K562 (cell line): ENCODE results near the gene PGPEP1. TPM values are rescaled to one million over a fixed set of nuclear protein-coding genes. Genes with fewer than 3 reads are reported as not detected.

Experiments used
- ATF1 ChIP-seq, 2 experiments: fragments of 450-650 bp in 1 of 2; IDR thresholded peaks; 2 replicates each; pipeline ENCODE4 v1.6.1; 2016; ENCODE audit warnings: missing compliant biosample characterization in 1 of 2, missing genetic modification characterization in 1 of 2
- BRD4 ChIP-seq: fragments of 200-600 bp; sonication (generic); IDR thresholded peaks from 2 replicates; pipeline ENCODE4 v1.6.1; 2017; ENCODE audit warnings: inconsistent platforms
- CBX3 ChIP-seq, 2 experiments: IDR thresholded peaks; 1 replicate in 1 of 2; 2 replicates in 1 of 2; pipeline ENCODE4 v1.6.1; 2012; ENCODE audit warnings: inconsistent platforms in 2 of 2, low read length in 2 of 2, borderline replicate concordance in 1 of 2, control low read depth in 1 of 2
- CBX5 ChIP-seq: IDR thresholded peaks from 2 replicates; pipeline ENCODE4 v1.6.1; 2014; ENCODE audit warnings: low read depth, borderline replicate concordance
- CC2D1A ChIP-seq: fragments of 450-650 bp; IDR thresholded peaks from 2 replicates; pipeline ENCODE4 v1.6.1; 2017; ENCODE audit warnings: mild to moderate bottlenecking
- DMBX1 ChIP-seq: fragments of 250-450 bp; sonication (Bioruptor Pico); IDR thresholded peaks from 2 replicates; pipeline ENCODE4 v1.8.0; 2022; ENCODE audit warnings: inconsistent platforms, mild to moderate bottlenecking, moderate library complexity, borderline replicate concordance
- PURB ChIP-seq: sonication (generic); formaldehyde crosslinking; IDR thresholded peaks from 2 replicates; pipeline ENCODE4 v1.9.0; 2021; ENCODE audit warnings: low read depth, mild to moderate bottlenecking, missing genetic modification reagents
- SNIP1 ChIP-seq: fragments of 450-650 bp; IDR thresholded peaks from 2 replicates; pipeline ENCODE4 v1.7.1; 2017; ENCODE audit warnings: low read depth, mild to moderate bottlenecking
- TOE1 ChIP-seq, 2 experiments: fragments of 450-650 bp in 1 of 2; sonication (generic) in 1 of 2; formaldehyde crosslinking in 1 of 2; IDR thresholded peaks; 2 replicates each; pipeline versions ENCODE4 v1.7.1 to v1.8.0; 2016 to 2022; ENCODE audit warnings: borderline replicate concordance in 2 of 2, mild to moderate bottlenecking in 2 of 2, antibody characterized with exemption in 1 of 2, inconsistent platforms in 1 of 2, low read depth in 1 of 2, missing genetic modification reagents in 1 of 2, moderate library complexity in 1 of 2
- XRCC5 ChIP-seq: fragments of 200-400 bp; formaldehyde crosslinking; IDR thresholded peaks from 2 replicates; pipeline ENCODE4 v1.6.1; 2017; ENCODE audit warnings: low read depth, mild to moderate bottlenecking, low read length
- ZFX ChIP-seq: sonication (generic); formaldehyde crosslinking; IDR thresholded peaks from 2 replicates; pipeline ENCODE4 v1.8.0; 2022; ENCODE audit warnings: mild to moderate bottlenecking, missing genetic modification reagents, moderate library complexity
- ZNF165 ChIP-seq: fragments of 250-450 bp; sonication (Bioruptor Pico); IDR thresholded peaks from 2 replicates; pipeline ENCODE4 v1.4.0; 2020; ENCODE audit warnings: borderline replicate concordance
- ZNF551 ChIP-seq: fragments of 250-450 bp; sonication (Bioruptor Pico); IDR thresholded peaks from 2 replicates; pipeline ENCODE4 v1.5.0; 2021; ENCODE audit warnings: mild to moderate bottlenecking, moderate library complexity
- polyA plus RNA-seq, 8 experiments: library from polyadenylated mRNA; depleted of rRNA in 4 of 8; stranded (reverse) in 5 of 8; unstranded in 3 of 8; fragments of >200 nt; fragmentation: Nextera tagmentation in 2 of 8; fragmentation: Illumina TruSeq in 1 of 8; extraction: Ambion mirVana in 2 of 8; extraction: Trizol in 1 of 8; gene quantifications; 2 replicates each; pipeline versions ENCODE4 v1.2.1 to v1.2.3, GENCODE V29; 2011 to 2014; ENCODE audit warnings: inconsistent platforms in 1 of 8, missing spikeins in 1 of 8
- total RNA-seq, 7 experiments: library from RNA; depleted of rRNA in 6 of 7; stranded (reverse); fragments of >200 nt in 6 of 7; fragmentation: Illumina TruSeq in 2 of 7; extraction: Trizol in 2 of 7; gene quantifications; 2 replicates each; pipeline versions ENCODE4 v1.2.1 to v1.2.3, GENCODE V29; 2011 to 2021; ENCODE audit warnings: low replicate concordance in 1 of 7
- TF ChIP-seq, protein P1 (sequence below): fragments of 250-450 bp; sonication (Bioruptor Pico); IDR thresholded peaks from 2 replicates; pipeline ENCODE4 v1.4.0; 2020; ENCODE audit warnings: borderline replicate concordance
- TF ChIP-seq, protein P2 (sequence below): sonication (generic); formaldehyde crosslinking; IDR thresholded peaks from 2 replicates; pipeline ENCODE4 v1.8.0; 2022; ENCODE audit warnings: mild to moderate bottlenecking, missing genetic modification reagents
- TF ChIP-seq, protein P3 (sequence below), 2 experiments: IDR thresholded peaks; 2 replicates each; pipeline ENCODE4 v1.6.1; 2012; ENCODE audit warnings: improper control_type of control experiment in 2 of 2, low read depth in 2 of 2, low read length in 2 of 2, borderline replicate concordance in 1 of 2
- TF ChIP-seq, protein P4 (sequence below), 2 experiments: fragments of 450-650 bp; conservative IDR thresholded peaks; 2 replicates each; pipeline ENCODE4 v1.6.1; 2017; ENCODE audit warnings: mild to moderate bottlenecking in 2 of 2, moderate library complexity in 2 of 2

PGPEP1 gene
- total and polyA plus RNA-seq, 9 of the 15 experiments (the other 6 are each of a cell fraction or from before 2014, with no cell fraction given), result 10.0 to 69.6 (median 33.5) TPM

DNA sequence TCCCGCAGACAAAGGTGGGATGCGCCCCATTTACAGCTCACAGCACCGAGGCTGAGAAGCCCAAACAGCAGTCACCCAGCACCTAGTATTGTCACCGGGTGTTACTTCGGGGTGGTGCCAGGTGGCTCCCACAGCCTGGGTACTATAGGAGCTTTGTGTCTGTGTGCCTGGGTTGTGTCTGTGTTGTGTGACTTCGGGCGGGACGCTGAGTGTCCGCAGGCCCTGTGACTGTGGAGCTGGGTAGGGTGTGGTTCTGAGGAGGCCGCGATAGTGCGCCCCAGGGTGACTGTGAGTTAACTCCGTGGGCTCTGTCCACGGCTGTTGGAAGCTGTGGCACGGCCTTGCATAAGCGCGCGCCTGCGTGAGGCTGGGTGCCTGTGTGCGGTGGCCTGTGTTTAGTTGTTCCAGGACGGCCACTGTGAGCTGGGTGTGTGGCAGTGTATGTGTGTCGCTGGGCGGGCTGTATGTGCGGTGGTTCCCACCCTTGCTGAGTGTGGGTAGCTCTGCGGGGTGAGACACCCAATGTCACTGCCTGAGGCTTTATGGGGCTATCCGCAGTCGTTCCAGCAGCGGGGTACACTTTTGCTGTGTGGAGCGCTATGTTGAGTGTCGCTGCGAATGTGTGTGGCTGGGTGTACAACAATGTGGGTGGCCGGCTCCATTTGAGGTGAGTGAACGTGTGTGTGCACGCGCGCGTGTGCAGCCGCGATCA lies 78.2 kb downstream of the PGPEP1 start (continued):
- TF ChIP-seq, protein P1, sequence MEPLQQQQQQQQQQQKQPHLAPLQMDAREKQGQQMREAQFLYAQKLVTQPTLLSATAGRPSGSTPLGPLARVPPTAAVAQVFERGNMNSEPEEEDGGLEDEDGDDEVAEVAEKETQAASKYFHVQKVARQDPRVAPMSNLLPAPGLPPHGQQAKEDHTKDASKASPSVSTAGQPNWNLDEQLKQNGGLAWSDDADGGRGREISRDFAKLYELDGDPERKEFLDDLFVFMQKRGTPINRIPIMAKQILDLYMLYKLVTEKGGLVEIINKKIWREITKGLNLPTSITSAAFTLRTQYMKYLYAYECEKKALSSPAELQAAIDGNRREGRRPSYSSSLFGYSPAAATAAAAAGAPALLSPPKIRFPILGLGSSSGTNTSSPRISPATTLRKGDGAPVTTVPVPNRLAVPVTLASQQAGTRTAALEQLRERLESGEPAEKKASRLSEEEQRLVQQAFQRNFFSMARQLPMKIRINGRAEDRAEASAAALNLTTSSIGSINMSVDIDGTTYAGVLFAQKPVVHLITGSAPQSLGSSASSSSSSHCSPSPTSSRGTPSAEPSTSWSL, result 0 out of 2 replicates have a peak, but pooled peaks have one; percentile 84
- peak; percentile 27; the same call in 1 of the 2 replicates for TF ChIP-seq BRD4
- TF ChIP-seq CBX5, result no peak
- peak; percentile 17; the same call in 1 of the 2 replicates for TF ChIP-seq XRCC5
- no peak for TF ChIP-seq PURB
- TF ChIP-seq TOE1 (IDR thresholded peaks at IDR 0.05; ENCODE audit: borderline replicate concordance), result peak; percentile 74; the same call in 1 of the 2 replicates
- no peak for TF ChIP-seq TOE1 (CRISPR knock-in tag; IDR thresholded peaks at IDR 0.05; ENCODE audit: borderline replicate concordance, low read depth)
- TF ChIP-seq, protein P2, sequence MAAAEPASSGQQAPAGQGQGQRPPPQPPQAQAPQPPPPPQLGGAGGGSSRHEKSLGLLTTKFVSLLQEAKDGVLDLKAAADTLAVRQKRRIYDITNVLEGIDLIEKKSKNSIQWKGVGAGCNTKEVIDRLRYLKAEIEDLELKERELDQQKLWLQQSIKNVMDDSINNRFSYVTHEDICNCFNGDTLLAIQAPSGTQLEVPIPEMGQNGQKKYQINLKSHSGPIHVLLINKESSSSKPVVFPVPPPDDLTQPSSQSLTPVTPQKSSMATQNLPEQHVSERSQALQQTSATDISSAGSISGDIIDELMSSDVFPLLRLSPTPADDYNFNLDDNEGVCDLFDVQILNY, result 0 out of 2 replicates have a peak, but pooled peaks have one; percentile 36
- no peak for TF ChIP-seq ZNF551 (CRISPR knock-in tag)
- peak in 1 of 2 experiments; percentile 3; a peak in 1 of 3 replicates for TF ChIP-seq CBX3 (IDR thresholded peaks at IDR 0.05; ENCODE audit: borderline replicate concordance in 1 of 2, low read length in 2 of 2)
- TF ChIP-seq, protein P3, sequence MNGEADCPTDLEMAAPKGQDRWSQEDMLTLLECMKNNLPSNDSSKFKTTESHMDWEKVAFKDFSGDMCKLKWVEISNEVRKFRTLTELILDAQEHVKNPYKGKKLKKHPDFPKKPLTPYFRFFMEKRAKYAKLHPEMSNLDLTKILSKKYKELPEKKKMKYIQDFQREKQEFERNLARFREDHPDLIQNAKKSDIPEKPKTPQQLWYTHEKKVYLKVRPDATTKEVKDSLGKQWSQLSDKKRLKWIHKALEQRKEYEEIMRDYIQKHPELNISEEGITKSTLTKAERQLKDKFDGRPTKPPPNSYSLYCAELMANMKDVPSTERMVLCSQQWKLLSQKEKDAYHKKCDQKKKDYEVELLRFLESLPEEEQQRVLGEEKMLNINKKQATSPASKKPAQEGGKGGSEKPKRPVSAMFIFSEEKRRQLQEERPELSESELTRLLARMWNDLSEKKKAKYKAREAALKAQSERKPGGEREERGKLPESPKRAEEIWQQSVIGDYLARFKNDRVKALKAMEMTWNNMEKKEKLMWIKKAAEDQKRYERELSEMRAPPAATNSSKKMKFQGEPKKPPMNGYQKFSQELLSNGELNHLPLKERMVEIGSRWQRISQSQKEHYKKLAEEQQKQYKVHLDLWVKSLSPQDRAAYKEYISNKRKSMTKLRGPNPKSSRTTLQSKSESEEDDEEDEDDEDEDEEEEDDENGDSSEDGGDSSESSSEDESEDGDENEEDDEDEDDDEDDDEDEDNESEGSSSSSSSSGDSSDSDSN (IDR thresholded peaks at IDR 0.05; ENCODE audit: borderline replicate concordance in 1 of 2, low read depth in 2 of 2, low read length in 2 of 2), result no peak
- TF ChIP-seq SNIP1, result peak; percentile 82
- TF ChIP-seq DMBX1 (CRISPR knock-in tag), result no peak
- TF ChIP-seq ZNF165 (CRISPR knock-in tag), result no peak
- TF ChIP-seq ZFX (CRISPR knock-in tag), result peak; percentile 78
- no peak for TF ChIP-seq ATF1 (CRISPR knock-in tag; IDR thresholded peaks at IDR 0.05)
- TF ChIP-seq ATF1 (tag; IDR thresholded peaks at IDR 0.05), result peak; percentile 58
- TF ChIP-seq CC2D1A, result no peak
- TF ChIP-seq, protein P4, sequence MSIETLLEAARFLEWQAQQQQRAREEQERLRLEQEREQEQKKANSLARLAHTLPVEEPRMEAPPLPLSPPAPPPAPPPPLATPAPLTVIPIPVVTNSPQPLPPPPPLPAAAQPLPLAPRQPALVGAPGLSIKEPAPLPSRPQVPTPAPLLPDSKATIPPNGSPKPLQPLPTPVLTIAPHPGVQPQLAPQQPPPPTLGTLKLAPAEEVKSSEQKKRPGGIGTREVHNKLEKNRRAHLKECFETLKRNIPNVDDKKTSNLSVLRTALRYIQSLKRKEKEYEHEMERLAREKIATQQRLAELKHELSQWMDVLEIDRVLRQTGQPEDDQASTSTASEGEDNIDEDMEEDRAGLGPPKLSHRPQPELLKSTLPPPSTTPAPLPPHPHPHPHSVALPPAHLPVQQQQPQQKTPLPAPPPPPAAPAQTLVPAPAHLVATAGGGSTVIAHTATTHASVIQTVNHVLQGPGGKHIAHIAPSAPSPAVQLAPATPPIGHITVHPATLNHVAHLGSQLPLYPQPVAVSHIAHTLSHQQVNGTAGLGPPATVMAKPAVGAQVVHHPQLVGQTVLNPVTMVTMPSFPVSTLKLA (conservative IDR thresholded peaks at IDR 0.05), result peak in 1 of 2 experiments; percentile 47; a peak in 1 of 4 replicates
